Right ventricle myocardium superior (tissue), 1 donor: ENCODE measurements around the gene ARHGAP24. TPM values are rescaled to one million over a fixed set of nuclear protein-coding genes. Genes with fewer than 3 reads are reported as not detected.
"Not testable (repeated sequence)": the region's sequence is repeated elsewhere in the genome, so short reads cannot be mapped to it uniquely, and the experiment has no call there.

Experiments used
- ATAC-seq: fragments of 200-7000 bp; cut with Tn5 transposase; one replicate; pipeline ENCODE4 v1.9.1; 2020; ENCODE audit warnings: mild to moderate bottlenecking; ENCODE audit not compliant: poor library complexity
- DNase-seq: peaks from one replicate; pipeline ENCODE4 v3.0.0-alpha.2; 2020
- intact Hi-C: fragments of 100-400 bp; cut with DNase I; formaldehyde crosslinking; loops from one replicate; pipeline ENCODE4 v1.11.2; 2022
- total RNA-seq: library from RNA; stranded (reverse); fragmentation: NEBNext Ultra II Directional; extraction: Animal tissue kit (Norgen Biotek cat#: 25700); gene quantifications from one replicate; pipeline ENCODE4 v1.2.1, GENCODE V29; 2021
- donor health status: DM: no; HTN: yes; CAD: no; lungs with severe emphysema.

ARHGAP24 gene
- total RNA-seq, 1 donor from 2014 or later: 11.1 TPM

DNA sequence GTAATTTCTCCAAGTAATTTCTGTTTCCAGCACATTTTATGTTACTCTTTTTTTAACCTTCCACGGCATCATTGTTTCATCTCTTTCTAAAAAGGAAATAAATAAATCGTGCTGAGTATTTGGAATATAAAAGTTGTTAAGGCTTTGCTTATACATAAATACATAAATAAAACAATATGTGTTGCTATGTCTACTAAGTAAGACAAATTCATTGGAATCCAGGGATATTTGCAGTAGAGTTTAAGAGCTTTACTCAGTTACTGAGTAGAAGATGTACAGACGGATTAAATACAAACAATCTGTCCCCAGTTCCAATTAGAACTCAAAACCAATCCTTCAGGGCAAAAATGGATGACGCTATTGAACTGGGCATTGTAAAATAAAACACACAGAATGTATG is 1.4 kb downstream of the ARHGAP24 start:
- intact Hi-C loops: no loop called here
- ATAC-seq: no peak
- no peak for DNase-seq

DNA sequence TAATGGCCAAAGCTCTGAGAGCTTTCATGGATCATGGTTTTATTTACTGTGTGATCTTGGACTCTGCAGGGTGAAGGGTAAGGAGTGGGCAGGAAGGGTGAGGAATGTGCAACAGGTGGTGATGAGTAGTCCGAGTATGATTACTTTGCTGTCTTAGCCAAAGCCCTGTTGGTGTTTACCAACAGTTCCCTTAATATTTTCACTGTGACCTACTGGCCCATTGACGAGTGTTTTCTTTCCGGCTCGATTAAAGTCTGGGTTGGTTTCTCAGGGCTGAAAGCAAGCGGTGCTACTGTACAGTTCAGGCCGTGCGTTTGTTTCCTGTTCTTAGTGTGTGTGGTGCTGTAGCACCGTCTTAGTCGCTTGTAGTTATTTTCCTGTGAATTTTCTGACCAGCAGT is 2.6 kb downstream of the ARHGAP24 start:
- ATAC-seq (no peak), DNase-seq (no peak)
- intact Hi-C loops: no loop called here

DNA sequence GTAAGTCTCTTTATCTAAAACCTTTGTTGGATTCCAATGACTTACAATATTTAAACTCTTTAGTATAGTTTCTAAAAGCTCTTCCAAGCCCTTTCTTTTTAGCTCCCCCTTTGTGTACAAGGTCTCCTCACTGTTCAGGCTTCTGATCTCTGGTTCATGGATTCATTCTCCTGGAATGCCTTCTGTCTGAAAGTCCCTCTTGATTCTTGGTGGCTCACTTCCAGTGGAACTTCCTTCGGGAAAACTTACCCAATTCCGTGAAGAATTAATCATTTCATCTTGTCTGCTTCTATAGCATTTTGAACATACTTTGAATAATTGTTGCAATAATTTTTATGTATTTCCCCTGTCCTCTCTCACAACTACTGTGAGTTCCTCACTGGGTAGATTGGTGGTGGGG is 3.6 kb downstream of the ARHGAP24 start:
- intact Hi-C loops: no loop called here
- DNase-seq: no peak
- ATAC-seq: no peak

DNA sequence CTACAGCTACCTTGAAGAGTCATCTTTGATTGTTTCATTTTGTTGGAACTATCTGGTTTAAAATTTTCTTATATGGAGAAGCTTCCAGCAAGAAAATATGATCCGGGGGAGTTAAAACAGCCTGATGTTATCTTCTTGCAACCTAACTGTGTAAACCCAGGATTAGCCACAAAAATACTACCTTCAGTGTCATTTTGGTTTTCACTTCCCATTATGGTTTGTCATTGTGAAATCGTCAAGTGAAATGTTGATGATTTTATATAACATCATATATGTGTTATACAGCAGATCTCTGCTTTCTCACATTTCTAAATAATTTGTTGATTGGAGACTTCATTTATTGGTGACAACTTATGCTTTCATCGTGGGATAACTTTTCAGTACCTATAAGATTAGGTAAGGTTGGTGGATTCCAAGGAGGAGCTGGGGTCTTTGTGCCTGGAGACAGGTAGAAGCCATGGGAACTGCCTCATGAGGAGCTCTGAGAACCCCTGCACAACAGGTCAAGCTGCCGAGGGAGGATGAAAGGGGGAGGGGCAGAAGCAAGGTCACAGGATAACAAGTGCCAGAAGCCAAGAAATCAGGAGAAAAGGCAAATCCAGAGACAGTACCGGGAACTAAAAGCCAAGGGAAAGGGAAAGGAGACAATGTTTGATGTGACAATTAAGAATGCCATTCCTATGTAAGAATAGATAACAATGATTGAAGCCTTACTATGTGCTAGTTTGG is 7.2 kb downstream of the ARHGAP24 start:
- DNase-seq: no peak
- ATAC-seq: no peak
- intact Hi-C loops: no loop called here

DNA sequence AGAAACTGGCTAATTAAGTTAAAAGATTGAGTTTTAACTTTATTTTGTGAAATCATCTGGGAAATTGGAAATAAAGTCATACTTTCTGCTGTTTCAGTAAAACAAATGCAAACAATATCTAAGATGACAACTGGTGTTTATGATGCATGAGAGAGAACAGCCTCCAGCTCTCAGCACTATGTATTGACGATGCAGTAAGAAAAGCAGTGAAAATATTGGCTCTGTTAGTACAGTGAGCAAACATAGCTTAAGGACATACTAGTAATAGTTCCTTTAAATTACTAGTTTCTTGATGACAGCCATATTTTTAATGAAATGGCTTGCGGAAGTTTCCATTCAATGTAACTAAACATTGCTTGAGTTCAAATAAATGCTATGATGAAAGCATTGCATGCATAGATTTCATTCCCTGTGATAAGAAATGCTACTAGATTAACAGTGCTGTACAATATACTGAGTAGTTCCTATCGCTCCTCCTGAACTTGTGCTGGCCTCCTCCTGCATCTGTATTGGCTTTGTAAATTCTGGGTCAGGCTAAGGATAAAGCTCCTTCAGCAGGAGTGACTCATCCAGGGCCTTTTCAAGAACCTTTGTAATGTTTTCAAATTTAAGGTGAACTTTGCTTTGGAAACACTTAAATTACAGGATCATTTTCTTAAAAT is 11.6 kb downstream of the ARHGAP24 start:
- intact Hi-C loops: no loop called here
- DNase-seq (no peak), ATAC-seq (no peak)

DNA sequence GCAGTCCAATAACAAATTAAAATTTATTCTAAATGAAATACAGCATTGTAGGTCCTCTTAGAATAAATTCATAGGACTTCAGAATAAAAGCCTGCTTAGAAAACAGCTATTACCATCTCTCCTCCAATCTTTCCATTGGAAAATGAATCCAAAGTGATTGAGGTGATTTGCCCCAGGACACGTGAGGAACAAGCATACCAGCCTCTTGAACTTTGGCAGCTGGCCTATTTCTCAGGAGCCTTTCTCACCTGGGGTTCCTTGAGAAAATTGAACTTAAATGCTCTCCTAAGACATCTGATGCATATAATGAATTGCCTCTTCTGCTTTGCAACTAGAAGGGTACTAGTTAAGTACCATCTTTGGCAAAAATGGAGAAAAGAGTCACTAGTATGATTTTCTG is 13.5 kb downstream of the ARHGAP24 start:
- ATAC-seq: no peak
- intact Hi-C loops: no loop called here
- no peak for DNase-seq

DNA sequence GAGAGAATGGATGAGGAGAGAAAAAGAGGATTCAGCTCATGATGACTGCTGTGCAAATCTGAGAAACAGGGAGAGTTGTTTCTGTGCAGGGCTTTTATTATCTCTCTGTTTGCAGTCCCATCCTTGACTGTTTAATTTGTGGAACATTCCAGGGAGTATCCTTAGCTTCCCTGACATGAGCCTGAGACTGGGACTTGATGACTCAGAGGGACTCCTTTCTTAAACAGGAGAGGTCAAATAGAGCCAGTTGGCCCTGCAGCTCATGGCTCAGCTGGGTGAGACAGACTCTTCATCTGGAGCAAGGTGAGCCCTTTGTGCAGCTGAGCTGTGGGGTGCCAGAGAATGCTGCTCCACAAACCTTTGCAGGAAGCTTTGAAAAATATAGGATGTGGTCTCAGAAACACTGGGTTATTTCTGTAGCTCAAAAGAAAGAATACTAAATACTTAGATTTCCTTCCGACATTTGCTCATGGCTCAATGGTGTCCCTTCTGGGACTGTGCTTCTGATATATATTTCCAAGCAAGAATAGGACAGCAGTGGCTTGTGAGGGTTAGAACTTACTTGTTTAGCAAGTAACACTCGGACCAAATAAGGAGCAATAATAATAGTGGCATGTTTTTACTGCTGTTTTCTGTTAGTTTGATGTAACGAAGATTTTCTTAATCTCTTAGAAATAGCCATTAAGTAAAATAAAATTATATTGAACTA is 14.5 kb downstream of the ARHGAP24 start:
- DNase-seq (peak; percentile 31), ATAC-seq (peak; percentile 44)
- intact Hi-C loops: no loop called here

DNA sequence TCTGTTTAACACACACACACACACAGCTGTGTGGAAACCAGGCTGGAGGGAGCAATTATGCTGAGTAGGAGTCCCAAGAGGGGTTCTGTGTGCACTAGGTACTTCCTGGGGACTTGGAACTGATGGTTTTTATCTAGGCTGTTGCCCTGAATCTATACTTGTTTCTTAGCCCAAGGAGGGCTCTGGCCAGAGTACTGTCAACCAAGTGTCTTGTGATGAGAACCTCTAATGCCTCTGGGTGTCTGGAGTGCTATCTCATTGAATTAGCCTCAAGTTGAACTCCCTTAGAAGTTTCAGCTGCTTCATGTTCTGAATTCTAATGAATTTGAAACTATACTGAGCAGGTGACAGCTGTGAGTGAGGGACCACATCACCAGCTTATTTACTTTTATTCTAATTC is 16.6 kb downstream of the ARHGAP24 start:
- DNase-seq: no peak
- intact Hi-C loops: no loop called here
- peak; percentile 76 for ATAC-seq

DNA sequence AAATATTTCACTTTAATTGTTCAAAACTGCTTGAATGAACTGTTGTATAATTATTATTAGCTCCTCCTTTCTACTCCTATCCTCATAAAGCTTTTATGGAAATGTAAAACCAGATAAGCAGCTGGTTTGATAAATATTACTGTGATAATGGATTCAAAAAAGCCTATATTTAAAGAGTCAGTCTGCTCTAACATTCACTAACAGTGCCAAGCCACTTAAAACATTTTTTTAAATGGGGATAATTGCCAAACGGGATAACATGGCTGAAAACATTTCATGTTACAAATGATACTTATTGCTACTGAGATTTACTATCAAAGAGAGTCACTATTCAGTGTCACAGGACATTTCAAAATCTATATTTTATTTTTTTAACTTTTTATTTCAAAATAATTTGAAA is 17.4 kb downstream of the ARHGAP24 start:
- no peak for DNase-seq
- peak; percentile 24 for ATAC-seq
- intact Hi-C loops: no loop called here

DNA sequence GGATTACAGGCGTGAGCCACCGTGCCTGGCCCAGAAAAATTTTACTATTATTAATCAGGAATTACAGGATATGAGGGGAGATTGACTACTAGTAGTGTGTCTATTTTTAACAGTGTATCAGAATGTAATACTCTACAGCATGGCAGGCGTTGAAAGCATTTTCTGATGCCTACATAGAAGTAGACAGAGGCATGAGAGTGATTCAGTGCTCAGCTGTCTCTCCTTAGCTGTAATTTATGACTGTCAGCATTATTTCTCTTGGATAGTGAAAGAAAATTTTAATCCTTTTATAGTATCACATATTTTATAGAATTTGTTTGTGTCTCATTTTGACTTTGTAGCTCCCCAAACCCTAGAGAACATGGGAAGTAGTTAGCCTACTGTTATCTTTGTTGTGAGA is 20.7 kb downstream of the ARHGAP24 start:
- intact Hi-C loops: no loop called here
- DNase-seq (no peak), ATAC-seq (peak; percentile 74)

DNA sequence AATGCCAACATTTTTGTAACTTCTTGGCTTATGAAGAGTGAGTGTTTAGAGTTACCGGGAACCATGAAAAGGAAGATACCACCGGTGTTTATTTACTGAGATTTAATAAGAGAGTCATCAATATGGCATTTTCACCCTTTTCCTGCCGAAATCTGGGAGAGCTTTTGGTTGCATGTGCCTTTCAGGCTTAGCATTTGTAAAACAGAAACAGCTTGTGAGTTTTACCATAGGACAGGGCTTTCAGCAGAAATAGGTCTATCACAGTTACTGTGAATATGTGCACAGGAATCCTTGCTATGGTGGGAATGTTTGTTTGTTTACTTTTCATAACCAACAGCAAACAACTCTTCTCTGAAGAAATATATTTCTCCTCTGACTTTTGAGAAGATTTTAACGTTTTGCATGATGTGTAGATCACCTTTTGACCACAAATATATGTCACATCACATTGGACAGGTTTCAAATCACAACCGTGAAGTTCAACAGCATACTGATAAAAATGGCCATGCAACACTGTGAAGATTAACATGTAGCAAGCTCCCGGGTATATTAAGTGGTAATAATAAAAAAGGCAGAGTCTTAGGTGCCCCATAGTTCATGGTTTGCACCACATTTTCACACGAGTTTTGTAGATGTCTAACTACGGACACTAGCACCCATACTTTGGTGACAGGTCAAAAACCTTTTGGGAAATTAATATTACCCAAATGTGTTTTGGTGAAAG is 21.3 kb downstream of the ARHGAP24 start:
- intact Hi-C loops: no loop called here
- peak; percentile 23 for ATAC-seq
- DNase-seq: no peak

DNA sequence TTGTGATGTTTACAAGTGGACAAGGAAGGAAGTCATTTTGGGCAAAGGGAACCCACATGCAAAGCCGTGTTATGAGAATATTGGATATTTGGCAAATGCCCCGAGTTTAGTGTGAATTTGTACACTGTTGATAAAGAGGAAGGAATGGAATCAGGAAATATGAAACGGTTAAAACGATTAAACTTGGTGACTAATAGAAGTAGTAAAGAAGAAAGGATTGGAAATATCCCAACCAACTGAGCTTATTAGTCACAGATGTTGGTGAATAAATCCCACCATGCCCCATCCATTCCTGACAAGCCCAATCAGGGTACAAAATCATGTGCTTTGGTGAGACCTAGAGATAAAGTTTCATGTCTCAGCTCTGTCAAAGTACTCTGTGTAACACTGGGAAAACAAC is 22.0 kb downstream of the ARHGAP24 start:
- peak; percentile 8 for ATAC-seq
- no peak for DNase-seq
- intact Hi-C loops: no loop called here

DNA sequence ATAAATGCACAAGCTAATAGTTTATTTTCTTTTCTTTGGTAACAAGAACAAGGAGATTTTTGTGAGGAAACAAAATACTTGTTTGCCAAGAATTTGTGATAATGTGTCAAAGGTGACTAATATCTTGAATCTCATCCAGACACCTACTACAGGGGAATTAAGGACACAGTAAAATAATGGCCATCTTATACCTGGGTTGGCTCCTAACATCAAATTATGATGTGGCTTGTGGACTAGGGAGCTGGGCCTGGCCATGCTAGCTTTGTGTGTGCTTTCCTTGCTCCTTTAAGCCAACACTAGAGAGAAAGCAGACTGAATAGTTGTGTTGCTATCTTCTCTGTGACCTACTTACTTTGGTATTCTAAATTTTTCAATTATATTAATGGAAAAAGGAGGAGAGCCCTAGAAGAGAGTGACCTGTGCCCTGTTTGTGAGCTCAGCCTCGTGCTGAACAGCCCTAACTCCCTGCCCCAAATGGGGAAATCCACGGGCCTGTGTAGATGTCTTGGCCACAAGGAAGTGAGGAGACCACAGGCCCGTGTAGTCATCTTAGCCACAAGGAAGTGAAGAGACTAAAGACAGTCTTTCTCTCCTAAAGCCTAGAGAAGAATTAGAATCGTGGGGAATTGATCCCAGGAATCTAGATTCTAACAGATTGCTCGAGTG is 23.3 kb downstream of the ARHGAP24 start:
- ATAC-seq: peak; percentile 57
- intact Hi-C loops: no loop called here
- DNase-seq: peak; percentile 63

DNA sequence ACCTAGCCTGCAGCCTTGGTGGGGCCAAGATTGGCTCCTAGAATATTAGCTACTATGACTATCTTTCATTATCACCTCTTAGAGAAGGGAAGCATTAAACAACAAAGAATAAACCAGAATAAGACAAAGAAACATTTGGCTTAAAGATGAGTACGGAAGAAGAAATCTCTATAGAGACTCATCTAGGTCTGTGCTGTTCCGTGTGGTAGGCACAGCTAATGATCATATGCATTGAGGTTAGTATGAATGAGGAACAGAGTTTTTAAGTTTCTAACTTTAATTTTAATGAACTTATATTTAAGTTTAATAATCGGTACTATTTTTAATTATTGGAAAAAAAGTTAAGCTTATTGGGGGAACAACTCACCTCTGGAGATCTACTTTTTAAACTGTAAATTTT is 24.6 kb downstream of the ARHGAP24 start:
- intact Hi-C loops: no loop called here
- ATAC-seq (no peak), DNase-seq (no peak)

DNA sequence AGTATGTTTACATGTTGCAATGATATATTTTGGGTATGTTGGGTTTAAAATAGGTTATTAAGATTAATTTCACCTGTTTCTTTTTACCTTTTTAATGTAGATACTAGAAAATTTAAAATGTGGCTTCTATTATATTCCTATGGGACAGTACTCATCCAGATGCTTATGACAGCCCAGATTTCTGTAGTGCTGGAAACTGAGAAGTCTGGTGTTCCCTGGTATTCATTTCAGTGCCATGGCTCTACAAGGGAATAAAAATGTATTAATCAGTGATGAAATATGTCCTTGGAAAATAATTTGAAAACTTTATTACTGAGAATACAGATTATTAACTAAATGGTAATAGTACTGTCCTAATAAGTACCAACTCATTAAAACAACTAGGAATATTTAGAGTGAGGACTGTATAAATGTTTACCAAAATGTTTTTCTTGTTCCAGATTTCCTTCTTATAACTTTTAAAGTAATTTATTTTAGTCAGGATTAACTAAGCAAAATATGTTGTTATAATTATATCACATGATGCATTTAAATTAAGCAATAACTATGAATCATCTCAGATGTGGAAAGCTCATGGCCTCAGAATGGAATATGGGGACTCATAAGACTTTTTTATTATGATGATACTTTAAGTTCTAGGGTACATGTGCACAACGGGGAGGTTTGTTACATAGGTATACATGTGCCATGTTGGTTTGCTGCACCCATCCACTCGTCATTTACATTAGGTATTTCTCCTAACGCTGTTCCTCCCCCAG is 25.3 kb downstream of the ARHGAP24 start:
- ATAC-seq: no peak
- intact Hi-C loops: no loop called here
- DNase-seq: no peak

DNA sequence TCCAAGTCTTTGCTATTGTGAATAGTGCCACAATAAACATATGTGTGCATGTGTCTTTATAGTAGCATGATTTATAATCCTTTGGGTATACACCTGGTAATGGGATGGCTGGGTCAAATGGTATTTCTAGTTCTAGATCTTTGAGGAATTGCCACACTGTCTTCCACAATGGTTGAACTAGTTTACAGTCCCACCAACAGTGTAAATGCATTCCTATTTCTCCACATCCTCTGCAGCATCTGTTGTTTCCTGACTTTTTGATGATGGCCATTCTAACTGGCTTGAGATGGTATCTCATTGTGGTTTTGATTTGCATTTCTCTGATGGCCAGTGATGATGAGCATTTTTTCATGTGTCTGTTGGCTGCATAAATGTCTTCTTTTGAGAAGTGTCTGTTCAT is 26.2 kb downstream of the ARHGAP24 start:
- ATAC-seq, intact Hi-C loops, DNase-seq: not testable (repeated sequence)

DNA sequence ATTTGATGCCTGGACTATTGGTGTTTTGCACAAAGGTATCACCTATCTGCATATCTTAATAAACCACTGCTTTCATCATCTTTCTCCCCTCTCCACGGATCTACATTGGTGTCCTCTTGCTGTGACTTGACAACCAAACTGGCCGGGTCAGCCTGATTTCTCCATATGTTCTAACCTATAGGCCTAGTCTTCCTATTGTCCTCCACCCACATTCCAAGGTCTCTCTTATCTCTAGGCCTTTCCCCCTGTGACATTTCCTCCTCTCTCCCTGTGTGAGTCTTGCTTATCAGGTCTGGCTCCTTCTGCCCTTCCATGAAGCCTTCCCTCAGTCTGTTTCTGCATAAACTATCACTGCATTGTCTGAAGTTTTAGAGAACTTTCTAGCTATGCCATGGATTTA is 33.7 kb downstream of the ARHGAP24 start:
- DNase-seq: no peak
- ATAC-seq: no peak
- intact Hi-C loops: no loop called here
